HG03066 (cell line): ENCODE data around the gene SEPTIN3.

ENCODE experiments used
- ATAC-seq: cut with Tn5 transposase; IDR thresholded peaks from one replicate; pipeline ENCODE4 v1.9.1; 2021; ENCODE audit warnings: low read depth; ENCODE audit not compliant: unreplicated experiment

The SEPTIN3 gene

GRCh38 chr22:41975299-41976069, 6.2 kb downstream of the SEPTIN3 start:
- no peak for ATAC-seq

GRCh38 chr22:41976070-41976901, 7.0 kb downstream of the SEPTIN3 start:
- ATAC-seq: no peak

GRCh38 chr22:41976961-41977566, 7.8 kb downstream of the SEPTIN3 start:
- no peak for ATAC-seq

GRCh38 chr22:41978732-41979131, 9.5 kb downstream of the SEPTIN3 start:
- no peak for ATAC-seq

GRCh38 chr22:41979423-41980250, 10.4 kb downstream of the SEPTIN3 start:
- no peak for ATAC-seq

GRCh38 chr22:41982865-41983264, 13.6 kb downstream of the SEPTIN3 start:
- ATAC-seq: no peak

GRCh38 chr22:41983513-41984405, 14.5 kb downstream of the SEPTIN3 start:
- no peak for ATAC-seq

GRCh38 chr22:41987276-41987675, 18.0 kb downstream of the SEPTIN3 start:
- no peak for ATAC-seq

GRCh38 chr22:41989246-41989645, 20.0 kb downstream of the SEPTIN3 start:
- no peak for ATAC-seq

GRCh38 chr22:41991111-41991510, 21.9 kb downstream of the SEPTIN3 start:
- no peak for ATAC-seq

GRCh38 chr22:41992496-41992895, 23.3 kb downstream of the SEPTIN3 start:
- ATAC-seq: no peak

GRCh38 chr22:41995211-41995610, 26.0 kb downstream of the SEPTIN3 start:
- ATAC-seq: no peak

- ATAC-seq: no peak
Measured at GRCh38 chr22:41996826-41997225, 27.6 kb downstream of the SEPTIN3 start.

- peak; percentile 82 for ATAC-seq
Measured at GRCh38 chr22:41998361-41999261, 29.4 kb downstream of the SEPTIN3 start, which contains the start of gene WBP2NL. Gene WBP2NL, plus strand, starts transcription at chr22:41998788. Its CDS starts 31 bp downstream, at chr22:41998819.

- ATAC-seq: no peak
Measured at GRCh38 chr22:42000466-42000865, 31.2 kb downstream of the SEPTIN3 start.

- ATAC-seq: no peak
Measured at GRCh38 chr22:42001121-42001520, 31.9 kb downstream of the SEPTIN3 start.

- ATAC-seq: no peak
Measured at GRCh38 chr22:42001706-42002105, 32.5 kb downstream of the SEPTIN3 start.

GRCh38 chr22:42007922-42008321, 38.7 kb downstream of the SEPTIN3 start:
- no peak for ATAC-seq
